ENCODE measurements around the gene LOXHD1.

LOXHD1 gene

GRCh38 chr18:46531482-46531881 lies 125.5 kb downstream of the LOXHD1 start:
- H3K27ac ChIP-seq = no peak overlapping the region

GRCh38 chr18:46528037-46528436 lies 129.0 kb downstream of the LOXHD1 start:
- TF ChIP-seq, protein P1, sequence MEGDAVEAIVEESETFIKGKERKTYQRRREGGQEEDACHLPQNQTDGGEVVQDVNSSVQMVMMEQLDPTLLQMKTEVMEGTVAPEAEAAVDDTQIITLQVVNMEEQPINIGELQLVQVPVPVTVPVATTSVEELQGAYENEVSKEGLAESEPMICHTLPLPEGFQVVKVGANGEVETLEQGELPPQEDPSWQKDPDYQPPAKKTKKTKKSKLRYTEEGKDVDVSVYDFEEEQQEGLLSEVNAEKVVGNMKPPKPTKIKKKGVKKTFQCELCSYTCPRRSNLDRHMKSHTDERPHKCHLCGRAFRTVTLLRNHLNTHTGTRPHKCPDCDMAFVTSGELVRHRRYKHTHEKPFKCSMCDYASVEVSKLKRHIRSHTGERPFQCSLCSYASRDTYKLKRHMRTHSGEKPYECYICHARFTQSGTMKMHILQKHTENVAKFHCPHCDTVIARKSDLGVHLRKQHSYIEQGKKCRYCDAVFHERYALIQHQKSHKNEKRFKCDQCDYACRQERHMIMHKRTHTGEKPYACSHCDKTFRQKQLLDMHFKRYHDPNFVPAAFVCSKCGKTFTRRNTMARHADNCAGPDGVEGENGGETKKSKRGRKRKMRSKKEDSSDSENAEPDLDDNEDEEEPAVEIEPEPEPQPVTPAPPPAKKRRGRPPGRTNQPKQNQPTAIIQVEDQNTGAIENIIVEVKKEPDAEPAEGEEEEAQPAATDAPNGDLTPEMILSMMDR (IDR thresholded peaks at IDR 0.05) = no peak
- no peak for TF ChIP-seq ZFX (IDR thresholded peaks at IDR 0.05; ENCODE audit: borderline replicate concordance)
- no peak overlapping the region for H3K27ac ChIP-seq

More at GRCh38 chr18:46531482-46531881, 125.5 kb downstream of the LOXHD1 start:
- TF ChIP-seq, protein P1 (IDR thresholded peaks at IDR 0.05) = no peak
- no peak for TF ChIP-seq ZFX (IDR thresholded peaks at IDR 0.05; ENCODE audit: borderline replicate concordance)

GRCh38 chr18:46519870-46520269 lies 137.2 kb downstream of the LOXHD1 start:
- TF ChIP-seq, protein P1 (IDR thresholded peaks at IDR 0.05) = no peak
- TF ChIP-seq ZFX (IDR thresholded peaks at IDR 0.05; ENCODE audit: borderline replicate concordance) = no peak
- no peak overlapping the region for H3K27ac ChIP-seq

DNA sequence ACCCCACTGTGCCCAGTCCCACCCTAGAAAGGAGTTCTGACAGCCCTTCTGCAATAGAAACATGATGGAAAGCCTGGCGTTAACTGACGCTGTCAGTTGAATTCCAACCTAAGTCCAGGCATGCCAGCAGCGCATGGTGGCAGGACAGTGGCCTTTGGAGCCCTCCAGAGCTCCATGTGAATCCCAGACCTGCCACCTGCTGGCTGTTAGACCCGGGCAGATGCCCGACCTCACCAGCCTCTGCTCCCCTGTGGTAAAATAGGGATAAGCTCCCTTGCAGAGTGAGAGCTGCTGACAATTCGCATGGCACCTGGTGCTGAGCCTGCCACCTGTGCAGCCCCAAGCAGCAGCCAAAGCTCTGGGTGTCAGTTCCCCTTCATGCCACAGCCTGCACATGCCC lies 138.6 kb downstream of the LOXHD1 start:
- no peak overlapping the region for H3K27ac ChIP-seq
- TF ChIP-seq, protein P1 (IDR thresholded peaks at IDR 0.05) = peak; percentile 16; the same call in 1 of the 2 replicates
- no peak for TF ChIP-seq ZFX (IDR thresholded peaks at IDR 0.05; ENCODE audit: borderline replicate concordance)

- H3K27ac ChIP-seq = no peak overlapping the region
- no peak for TF ChIP-seq ZFX (IDR thresholded peaks at IDR 0.05; ENCODE audit: borderline replicate concordance)
- TF ChIP-seq, protein P1 (IDR thresholded peaks at IDR 0.05) = no peak
Observed at GRCh38 chr18:46516555-46516954, 140.5 kb downstream of the LOXHD1 start.

GRCh38 chr18:46510386-46510785 lies 146.6 kb downstream of the LOXHD1 start:
- TF ChIP-seq, protein P1 (IDR thresholded peaks at IDR 0.05) = no peak
- TF ChIP-seq ZFX (IDR thresholded peaks at IDR 0.05; ENCODE audit: borderline replicate concordance) = no peak
- H3K27ac ChIP-seq = no peak overlapping the region

GRCh38 chr18:46509530-46509929 lies 147.5 kb downstream of the LOXHD1 start:
- no peak overlapping the region for H3K27ac ChIP-seq
- TF ChIP-seq, protein P1 (IDR thresholded peaks at IDR 0.05) = no peak
- no peak for TF ChIP-seq ZFX (IDR thresholded peaks at IDR 0.05; ENCODE audit: borderline replicate concordance)
